Liver (tissue), 9 donors: Measurements from ENCODE around the gene PLS3. TPM values are rescaled to one million over a fixed set of nuclear protein-coding genes. Genes with fewer than 3 reads are reported as not detected.
A peak's percentile ranks its signal among the peaks of the same experiment; 100 is the strongest.

Experiments used
- DNase-seq: peaks from one replicate; pipeline ENCODE4 v3.0.0-alpha.2; 2017; ENCODE audit warnings: low spot score
- H3K27ac ChIP-seq, 2 donors: one replicate each; pipeline ENCODE4 v1.7.0; 2013; ENCODE audit warnings: inconsistent platforms in 2 of 2, low read length in 2 of 2, control low read depth in 1 of 2, low read depth in 1 of 2, mild to moderate bottlenecking in 1 of 2
- H3K27me3 ChIP-seq, 4 donors: one replicate each; pipeline versions ENCODE4 v1.6.1 to v1.7.0; 2013; ENCODE audit warnings: low read length in 3 of 4, inconsistent platforms in 1 of 4, mild to moderate bottlenecking in 1 of 4, moderate library complexity in 1 of 4; ENCODE audit not compliant: control insufficient read depth in 4 of 4, insufficient read depth in 4 of 4
- H3K36me3 ChIP-seq, 4 donors: one replicate each; pipeline versions ENCODE4 v1.6.1 to v1.7.0; 2013; ENCODE audit warnings: low read length in 3 of 4, mild to moderate bottlenecking in 3 of 4, low read depth in 1 of 4, moderate library complexity in 1 of 4; ENCODE audit not compliant: control insufficient read depth in 4 of 4, insufficient read depth in 3 of 4
- H3K4me1 ChIP-seq, 4 donors: one replicate each; pipeline versions ENCODE4 v1.6.1 to v1.7.0; 2013; ENCODE audit warnings: low read length in 3 of 4, mild to moderate bottlenecking in 3 of 4, moderate library complexity in 1 of 4; ENCODE audit not compliant: control insufficient read depth in 4 of 4, insufficient read depth in 4 of 4
- H3K4me3 ChIP-seq, 3 donors: one replicate each; pipeline versions ENCODE4 v1.6.1 to v1.7.0; 2013; ENCODE audit warnings: low read length in 3 of 3, control low read depth in 1 of 3, low read depth in 1 of 3, mild to moderate bottlenecking in 1 of 3
- H3K9ac ChIP-seq, 2 donors: one replicate each; pipeline ENCODE4 v1.7.0; 2013; ENCODE audit warnings: low read length in 2 of 2, mild to moderate bottlenecking in 2 of 2, moderate library complexity in 2 of 2, control low read depth in 1 of 2, low read depth in 1 of 2
- H3K9me3 ChIP-seq, 4 donors: one replicate each; pipeline versions ENCODE4 v1.6.1 to v1.7.0; 2013; ENCODE audit warnings: low read length in 3 of 4; ENCODE audit not compliant: control insufficient read depth in 4 of 4
- ATF3 ChIP-seq: IDR thresholded peaks from 2 replicates; pipeline ENCODE4 v1.6.1; 2016; ENCODE audit warnings: antibody characterized with exemption
- EGR1 ChIP-seq, 2 donors: IDR thresholded peaks; 2 replicates each; pipeline ENCODE4 v1.6.1; 2016 to 2018; ENCODE audit warnings: antibody characterized with exemption in 2 of 2, low read depth in 2 of 2
- FOXA1 ChIP-seq: IDR thresholded peaks from 2 replicates; pipeline ENCODE4 v1.6.1; 2016; ENCODE audit warnings: antibody characterized with exemption
- FOXA2 ChIP-seq: IDR thresholded peaks from 2 replicates; pipeline ENCODE4 v1.6.1; 2016; ENCODE audit warnings: antibody characterized with exemption
- GABPA ChIP-seq, 2 donors: IDR thresholded peaks in 1 of 2; conservative IDR thresholded peaks in 1 of 2; 2 replicates each; pipeline ENCODE4 v1.6.1; 2016; ENCODE audit warnings: antibody characterized with exemption in 2 of 2, mild to moderate bottlenecking in 1 of 2, moderate library complexity in 1 of 2
- HNF4A ChIP-seq, 2 donors: conservative IDR thresholded peaks; 2 replicates each; pipeline ENCODE4 v1.6.1; 2016; ENCODE audit warnings: antibody characterized with exemption in 2 of 2, mild to moderate bottlenecking in 2 of 2
- HNF4G ChIP-seq: IDR thresholded peaks from 2 replicates; pipeline ENCODE4 v1.6.1; 2016; ENCODE audit warnings: antibody characterized with exemption
- JUND ChIP-seq, 2 donors: IDR thresholded peaks; 2 replicates each; pipeline ENCODE4 v1.6.1; 2016; ENCODE audit warnings: antibody characterized with exemption in 2 of 2
- NR2F2 ChIP-seq: IDR thresholded peaks from 2 replicates; pipeline ENCODE4 v1.6.1; 2016; ENCODE audit warnings: antibody characterized with exemption
- RAD21 ChIP-seq, 2 donors: IDR thresholded peaks; 2 replicates each; pipeline ENCODE4 v1.6.1; 2016; ENCODE audit warnings: antibody characterized with exemption in 2 of 2, mild to moderate bottlenecking in 2 of 2
- REST ChIP-seq: IDR thresholded peaks from 2 replicates; pipeline ENCODE4 v1.6.1; 2016; ENCODE audit warnings: antibody characterized with exemption, mild to moderate bottlenecking
- RXRA ChIP-seq, 2 donors: IDR thresholded peaks; 2 replicates each; pipeline ENCODE4 v1.6.1; 2017 to 2018; ENCODE audit warnings: antibody characterized with exemption in 2 of 2, mild to moderate bottlenecking in 1 of 2
- SP1 ChIP-seq: IDR thresholded peaks from 2 replicates; pipeline ENCODE4 v1.6.1; 2018; ENCODE audit warnings: antibody characterized with exemption, mild to moderate bottlenecking
- TAF1 ChIP-seq: conservative IDR thresholded peaks from 2 replicates; pipeline ENCODE4 v1.6.1; 2016; ENCODE audit warnings: antibody characterized with exemption, mild to moderate bottlenecking
- YY1 ChIP-seq: IDR thresholded peaks from 2 replicates; pipeline ENCODE4 v1.6.1; 2016; ENCODE audit warnings: antibody characterized with exemption, mild to moderate bottlenecking
- ZBTB33 ChIP-seq: IDR thresholded peaks from 2 replicates; pipeline ENCODE4 v1.6.1; 2016; ENCODE audit warnings: antibody characterized with exemption
- WGBS: extraction: QIAGEN DNeasy Blood & Tissue Kit; methylation state at CpG from one replicate; pipeline ENCODE4 v1.1.7; 2013; 5-methylcytosine and 5-hydroxymethylcytosine counted together
- polyA plus RNA-seq, 2 donors: library from polyadenylated mRNA; stranded (reverse) in 1 of 2; unstranded in 1 of 2; fragments of 200-250 nt in 1 of 2; fragments of >200 nt in 1 of 2; fragmentation: Nextera tagmentation in 1 of 2; extraction: Ambion mirVana in 1 of 2; gene quantifications; one replicate each; pipeline versions ENCODE4 v1.2.1 to v1.2.3, GENCODE V29; 2013 to 2015
- total RNA-seq, 2 donors: library from RNA; depleted of rRNA; stranded (reverse); fragments of >200 nt; gene quantifications; one replicate each; pipeline ENCODE4 v1.2.3, GENCODE V29; 2014
- TF ChIP-seq, protein P1 (sequence below): IDR thresholded peaks from 2 replicates; pipeline ENCODE4 v1.6.1; 2016; ENCODE audit warnings: antibody characterized with exemption
- TF ChIP-seq, protein P2 (sequence below): fragments of 150-350 bp; IDR thresholded peaks from 2 replicates; pipeline ENCODE4 v1.5.1; 2017; ENCODE audit warnings: improper control_type of control experiment, low read depth, low read length; ENCODE audit not compliant: missing input control
- donor health status: healthy.
- donor health status: healthy.
- donor health status: healthy.
- donor health status: healthy.
- donor health status: healthy.

PLS3 gene
- total and polyA plus RNA-seq, 4 donors: 56.3 to 119 (median 71.6) TPM

DNA sequence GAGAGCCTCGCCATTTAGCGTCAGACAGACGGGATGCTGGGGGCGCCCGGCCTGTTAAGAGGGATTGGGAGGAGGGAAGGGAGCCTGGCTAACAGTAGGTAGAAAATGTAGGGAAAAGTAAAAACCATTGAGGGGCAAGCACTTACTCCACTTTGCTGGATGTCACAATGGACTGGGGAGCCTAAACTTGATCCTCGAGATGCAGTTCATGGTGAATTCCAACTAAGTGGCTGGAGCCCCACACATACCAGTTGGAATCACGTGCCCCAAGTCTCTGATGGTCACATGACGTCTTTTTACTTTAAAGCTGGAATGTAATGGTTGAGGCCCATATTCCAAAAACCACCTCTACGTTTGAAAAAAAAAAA is 1.5 kb downstream of the PLS3 start:
- H3K9me3 ChIP-seq: no peaks in the 10 kb centered on the region
- peak overlapping the region; percentile 59 to 87 (median 79) for H3K4me3 ChIP-seq
- peaks cover 3 to 21% (median 13%) of the 10 kb centered on the region in 4 donors for H3K4me1 ChIP-seq
- H3K27me3 ChIP-seq: no peaks in the 10 kb centered on the region
- peak overlapping the region in 1 of 2 donors; percentile 59 for H3K9ac ChIP-seq
- DNase-seq: no peak
- peak overlapping the region; percentile 87 to 93 for H3K27ac ChIP-seq
- H3K36me3 ChIP-seq: no peaks in the 10 kb centered on the region
- TF ChIP-seq EGR1 (IDR thresholded peaks at IDR 0.05; ENCODE audit: low read depth in 2 of 2): no peak
- TF ChIP-seq GABPA (IDR thresholded peaks at IDR 0.05 in 1 of 2, conservative IDR thresholded peaks at IDR 0.05 in 1 of 2): no peak
- TF ChIP-seq ATF3: no peak
- no peak for TF ChIP-seq FOXA2
- no peak for TF ChIP-seq RXRA (IDR thresholded peaks at IDR 0.05)
- no peak for TF ChIP-seq ZBTB33
- TF ChIP-seq, protein P1, sequence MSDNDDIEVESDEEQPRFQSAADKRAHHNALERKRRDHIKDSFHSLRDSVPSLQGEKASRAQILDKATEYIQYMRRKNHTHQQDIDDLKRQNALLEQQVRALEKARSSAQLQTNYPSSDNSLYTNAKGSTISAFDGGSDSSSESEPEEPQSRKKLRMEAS: no peak
- no peak for TF ChIP-seq FOXA1
- no peak for TF ChIP-seq NR2F2
- TF ChIP-seq JUND (IDR thresholded peaks at IDR 0.05): no peak
- TF ChIP-seq REST: no peak
- TF ChIP-seq YY1: no peak
- no peak for TF ChIP-seq HNF4G
- TF ChIP-seq TAF1: no peak
- TF ChIP-seq SP1: no peak
- no peak for TF ChIP-seq HNF4A (conservative IDR thresholded peaks at IDR 0.05)
- no peak for TF ChIP-seq RAD21 (IDR thresholded peaks at IDR 0.05)
- TF ChIP-seq, protein P2, sequence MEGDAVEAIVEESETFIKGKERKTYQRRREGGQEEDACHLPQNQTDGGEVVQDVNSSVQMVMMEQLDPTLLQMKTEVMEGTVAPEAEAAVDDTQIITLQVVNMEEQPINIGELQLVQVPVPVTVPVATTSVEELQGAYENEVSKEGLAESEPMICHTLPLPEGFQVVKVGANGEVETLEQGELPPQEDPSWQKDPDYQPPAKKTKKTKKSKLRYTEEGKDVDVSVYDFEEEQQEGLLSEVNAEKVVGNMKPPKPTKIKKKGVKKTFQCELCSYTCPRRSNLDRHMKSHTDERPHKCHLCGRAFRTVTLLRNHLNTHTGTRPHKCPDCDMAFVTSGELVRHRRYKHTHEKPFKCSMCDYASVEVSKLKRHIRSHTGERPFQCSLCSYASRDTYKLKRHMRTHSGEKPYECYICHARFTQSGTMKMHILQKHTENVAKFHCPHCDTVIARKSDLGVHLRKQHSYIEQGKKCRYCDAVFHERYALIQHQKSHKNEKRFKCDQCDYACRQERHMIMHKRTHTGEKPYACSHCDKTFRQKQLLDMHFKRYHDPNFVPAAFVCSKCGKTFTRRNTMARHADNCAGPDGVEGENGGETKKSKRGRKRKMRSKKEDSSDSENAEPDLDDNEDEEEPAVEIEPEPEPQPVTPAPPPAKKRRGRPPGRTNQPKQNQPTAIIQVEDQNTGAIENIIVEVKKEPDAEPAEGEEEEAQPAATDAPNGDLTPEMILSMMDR: no peak
- 14% methylated on average over 9 of the region's 9 CpGs for WGBS
